ACC112 (cell line): ENCODE results near the gene DIAPH3.

ENCODE experiments used
- H2AFZ ChIP-seq: fragments of 200-600 bp; sonication (generic); one replicate; pipeline ENCODE4 v1.6.0; 2017; ENCODE audit warnings: antibody characterized with exemption, low read length; ENCODE audit not compliant: unreplicated experiment
- H3K27ac ChIP-seq: fragments of 200-600 bp; sonication (generic); 2 replicates; pipeline ENCODE4 v1.5.1; 2014; ENCODE audit warnings: low read depth, mild to moderate bottlenecking, antibody characterized with exemption, low read length, moderate library complexity
- H3K27me3 ChIP-seq: fragments of 200-600 bp; sonication (generic); 2 replicates; pipeline ENCODE4 v1.6.1; 2014; ENCODE audit warnings: mild to moderate bottlenecking, antibody characterized with exemption, low read length, moderate library complexity, mixed read lengths; ENCODE audit not compliant: insufficient read depth
- H3K36me3 ChIP-seq: fragments of 200-600 bp; sonication (generic); 2 replicates; pipeline ENCODE4 v1.6.1; 2016; ENCODE audit warnings: mild to moderate bottlenecking, antibody characterized with exemption, low read length, moderate library complexity, mixed read lengths; ENCODE audit not compliant: insufficient read depth
- H3K4me1 ChIP-seq: fragments of 200-600 bp; sonication (generic); one replicate; pipeline ENCODE4 v1.6.1; 2016; ENCODE audit warnings: low read length, mixed read lengths; ENCODE audit not compliant: insufficient read depth, unreplicated experiment, control insufficient read depth
- H3K4me3 ChIP-seq: fragments of 200-600 bp; sonication (generic); 2 replicates; pipeline ENCODE4 v1.5.1; 2014; ENCODE audit warnings: mild to moderate bottlenecking, low read depth, low read length
- H3K79me2 ChIP-seq: fragments of 200-600 bp; sonication (generic); one replicate; pipeline ENCODE4 v1.6.0; 2016; ENCODE audit warnings: low read length; ENCODE audit not compliant: control insufficient read depth, unreplicated experiment, insufficient read depth

Gene DIAPH3

DNA sequence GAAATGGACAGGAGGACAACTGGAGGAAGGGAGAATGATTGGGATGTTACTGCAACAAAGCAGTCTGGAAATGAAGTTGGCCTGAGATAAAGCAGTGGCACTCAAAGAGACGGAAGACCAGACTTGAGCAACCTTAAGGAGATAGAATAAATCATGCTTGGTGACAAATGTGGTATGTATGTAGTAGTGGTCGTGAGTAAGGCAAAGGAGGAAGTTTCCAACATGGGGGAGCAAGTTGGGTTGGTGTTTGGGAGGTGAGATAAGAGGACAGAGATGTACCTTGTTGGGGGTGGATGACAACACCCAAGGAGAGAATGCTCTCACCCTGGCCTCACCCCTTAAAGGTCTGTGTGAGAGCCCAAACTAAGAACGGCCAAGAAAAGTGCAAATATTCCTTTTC, 420.5 kb downstream of the DIAPH3 start:
- Histone ChIP-seq H3K27me3 (no peaks in the 10 kb centered on the region), H3K36me3 (no peaks in the 10 kb centered on the region), H3K27ac (no peak overlapping the region), H2AFZ (no peak overlapping the region), H3K4me3 (no peak overlapping the region), H3K79me2 (no peaks in the 10 kb centered on the region), H3K4me1 (peaks cover 28% of the 10 kb centered on the region)

DNA sequence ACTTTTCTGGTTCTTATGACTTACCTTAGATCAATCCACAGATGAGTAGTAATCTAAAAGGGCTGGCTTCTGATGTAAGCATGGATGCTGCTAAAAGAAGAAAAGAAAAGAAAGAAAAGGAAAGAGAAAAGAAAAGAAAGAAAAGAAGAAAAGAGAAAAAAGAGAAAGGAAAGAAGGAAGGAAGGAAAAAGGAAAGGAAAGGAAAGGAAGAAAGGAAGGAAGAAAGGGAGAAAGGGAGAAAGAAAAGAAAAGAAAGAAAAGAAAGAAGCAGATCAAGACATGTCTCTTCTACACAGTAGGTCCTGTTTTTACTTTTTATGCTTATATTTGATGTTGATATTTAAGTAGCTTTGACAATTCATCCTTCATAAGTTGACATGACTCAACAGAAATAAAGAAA, 421.3 kb downstream of the DIAPH3 start:
- H3K27ac ChIP-seq = no peak overlapping the region
- H3K4me1 ChIP-seq = peaks cover 22% of the 10 kb centered on the region
- no peak overlapping the region for H3K4me3 ChIP-seq
- no peaks in the 10 kb centered on the region for H3K79me2 ChIP-seq
- no peaks in the 10 kb centered on the region for H3K36me3 ChIP-seq
- H2AFZ ChIP-seq = no peak overlapping the region
- H3K27me3 ChIP-seq = no peaks in the 10 kb centered on the region

DNA sequence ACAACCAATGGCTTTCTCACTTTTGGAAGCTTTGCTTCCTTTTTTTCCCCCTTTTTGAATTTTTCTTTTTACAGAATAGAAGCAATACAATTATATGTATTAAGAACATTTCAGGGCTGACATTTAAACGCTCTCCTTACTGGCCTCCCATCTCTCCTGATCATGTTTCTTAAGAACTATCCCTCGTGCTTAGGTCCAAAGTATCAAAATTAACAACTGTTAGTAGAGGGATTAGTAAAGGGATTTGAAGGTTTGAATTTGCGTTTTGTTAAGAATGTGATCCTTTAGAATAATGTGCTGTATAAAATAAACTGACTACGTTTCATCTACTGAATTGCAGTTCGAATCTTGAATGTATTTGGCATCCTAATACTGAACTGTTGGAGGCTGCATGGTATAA, 424.8 kb downstream of the DIAPH3 start:
- Histone ChIP-seq H3K79me2 (no peaks in the 10 kb centered on the region), H3K4me3 (no peak overlapping the region), H3K27ac (no peak overlapping the region), H3K36me3 (no peaks in the 10 kb centered on the region), H2AFZ (no peak overlapping the region), H3K27me3 (no peaks in the 10 kb centered on the region), H3K4me1 (no peaks in the 10 kb centered on the region)

DNA sequence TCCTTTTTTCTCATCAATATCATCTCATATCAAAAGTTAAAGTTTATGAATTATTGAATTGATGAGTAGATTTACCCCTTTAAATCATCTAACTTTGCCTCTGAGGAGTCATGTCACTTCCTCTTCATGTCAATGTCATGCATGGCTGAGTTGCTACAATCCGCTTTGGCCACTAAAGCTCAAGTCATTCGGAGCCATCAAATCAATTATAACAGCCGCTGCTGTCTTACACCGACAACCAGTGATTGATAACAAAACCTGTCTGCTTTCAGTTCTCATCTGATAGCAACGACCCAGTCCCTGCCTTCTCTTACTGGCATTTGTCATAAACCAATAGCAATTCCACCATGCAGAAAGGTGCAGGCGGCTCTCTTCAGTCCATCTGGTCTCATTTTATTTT, 429.3 kb downstream of the DIAPH3 start:
- H3K4me3 ChIP-seq = no peak overlapping the region
- H3K79me2 ChIP-seq = no peaks in the 10 kb centered on the region
- H3K36me3 ChIP-seq = no peaks in the 10 kb centered on the region
- H3K27me3 ChIP-seq = no peaks in the 10 kb centered on the region
- no peak overlapping the region for H3K27ac ChIP-seq
- no peaks in the 10 kb centered on the region for H3K4me1 ChIP-seq
- no peak overlapping the region for H2AFZ ChIP-seq

DNA sequence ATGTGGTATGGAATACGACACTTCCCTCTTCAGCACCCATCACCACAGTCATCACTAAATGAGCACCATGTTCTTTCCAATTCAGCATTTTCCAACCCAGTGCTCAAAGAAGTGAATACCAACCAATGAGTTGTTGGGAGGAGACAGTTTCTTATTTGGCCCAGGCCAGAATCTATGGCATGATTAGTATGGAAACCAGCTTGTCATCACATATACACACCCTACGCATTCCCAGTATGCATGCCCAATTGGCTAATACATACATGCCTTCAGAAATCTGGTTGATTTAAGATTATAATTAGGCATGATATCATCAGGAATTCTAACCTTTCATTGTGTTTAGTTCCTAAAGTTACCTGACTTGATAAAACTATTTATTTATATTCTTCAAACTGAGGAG, 430.0 kb downstream of the DIAPH3 start:
- Histone ChIP-seq H2AFZ (no peak overlapping the region), H3K4me3 (no peak overlapping the region), H3K27ac (no peak overlapping the region), H3K36me3 (no peaks in the 10 kb centered on the region), H3K79me2 (no peaks in the 10 kb centered on the region), H3K4me1 (no peaks in the 10 kb centered on the region), H3K27me3 (no peaks in the 10 kb centered on the region)

DNA sequence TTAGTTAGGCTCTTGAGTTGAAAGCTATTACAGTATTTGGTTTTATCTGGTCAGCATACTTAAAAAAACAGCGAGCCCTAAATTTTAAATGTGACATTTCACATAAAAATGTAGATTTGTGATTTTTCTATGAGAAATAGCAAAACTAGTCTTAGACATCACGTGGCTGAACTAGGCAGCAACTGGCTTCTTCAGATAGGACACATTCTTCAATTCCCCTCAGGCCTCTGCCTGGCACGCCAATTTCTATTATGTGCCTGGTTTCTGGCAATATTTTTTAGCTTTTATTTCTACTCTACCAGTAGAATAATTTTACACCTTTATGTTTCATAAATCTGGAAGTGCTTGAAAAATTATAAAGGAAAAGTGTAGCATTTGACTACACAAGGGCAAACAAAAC, 433.7 kb downstream of the DIAPH3 start:
- Histone ChIP-seq H3K4me1 (no peaks in the 10 kb centered on the region), H3K27me3 (no peaks in the 10 kb centered on the region), H3K36me3 (no peaks in the 10 kb centered on the region), H3K79me2 (no peaks in the 10 kb centered on the region), H3K4me3 (no peak overlapping the region), H3K27ac (no peak overlapping the region), H2AFZ (no peak overlapping the region)

DNA sequence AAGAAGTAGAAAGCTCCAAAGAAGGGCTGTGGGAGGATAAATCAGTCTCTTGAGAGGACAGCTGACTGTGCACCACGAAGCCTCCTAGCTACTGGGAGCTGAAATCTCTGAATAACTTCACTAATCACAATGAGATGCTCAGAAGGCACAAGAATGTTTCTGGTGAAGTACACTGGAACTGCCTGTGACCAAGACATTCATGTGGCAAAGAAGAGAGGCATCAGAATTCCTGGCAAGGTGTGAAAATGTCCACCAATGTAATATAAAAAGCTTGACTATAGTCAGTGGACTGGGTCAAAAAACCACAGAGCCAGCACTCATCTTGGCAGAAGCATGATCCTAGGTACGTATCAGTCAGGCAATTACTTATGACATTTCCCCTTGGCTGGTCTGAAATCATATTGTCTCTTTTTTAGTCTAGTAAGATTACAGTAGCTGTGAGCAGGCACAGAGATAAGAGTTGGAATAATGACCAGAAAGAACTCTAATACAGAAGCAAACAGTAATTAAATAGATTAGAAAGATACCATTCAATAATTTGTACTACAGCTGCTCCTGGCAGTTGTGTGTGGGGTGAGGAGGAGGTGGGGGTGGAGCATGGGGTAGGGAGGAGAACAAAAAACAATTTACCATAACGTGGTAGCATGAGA, 434.7 kb downstream of the DIAPH3 start:
- Histone ChIP-seq H3K27me3 (no peaks in the 10 kb centered on the region), H3K4me1 (no peaks in the 10 kb centered on the region), H3K36me3 (no peaks in the 10 kb centered on the region), H2AFZ (no peak overlapping the region), H3K4me3 (no peak overlapping the region), H3K27ac (no peak overlapping the region), H3K79me2 (no peaks in the 10 kb centered on the region)

DNA sequence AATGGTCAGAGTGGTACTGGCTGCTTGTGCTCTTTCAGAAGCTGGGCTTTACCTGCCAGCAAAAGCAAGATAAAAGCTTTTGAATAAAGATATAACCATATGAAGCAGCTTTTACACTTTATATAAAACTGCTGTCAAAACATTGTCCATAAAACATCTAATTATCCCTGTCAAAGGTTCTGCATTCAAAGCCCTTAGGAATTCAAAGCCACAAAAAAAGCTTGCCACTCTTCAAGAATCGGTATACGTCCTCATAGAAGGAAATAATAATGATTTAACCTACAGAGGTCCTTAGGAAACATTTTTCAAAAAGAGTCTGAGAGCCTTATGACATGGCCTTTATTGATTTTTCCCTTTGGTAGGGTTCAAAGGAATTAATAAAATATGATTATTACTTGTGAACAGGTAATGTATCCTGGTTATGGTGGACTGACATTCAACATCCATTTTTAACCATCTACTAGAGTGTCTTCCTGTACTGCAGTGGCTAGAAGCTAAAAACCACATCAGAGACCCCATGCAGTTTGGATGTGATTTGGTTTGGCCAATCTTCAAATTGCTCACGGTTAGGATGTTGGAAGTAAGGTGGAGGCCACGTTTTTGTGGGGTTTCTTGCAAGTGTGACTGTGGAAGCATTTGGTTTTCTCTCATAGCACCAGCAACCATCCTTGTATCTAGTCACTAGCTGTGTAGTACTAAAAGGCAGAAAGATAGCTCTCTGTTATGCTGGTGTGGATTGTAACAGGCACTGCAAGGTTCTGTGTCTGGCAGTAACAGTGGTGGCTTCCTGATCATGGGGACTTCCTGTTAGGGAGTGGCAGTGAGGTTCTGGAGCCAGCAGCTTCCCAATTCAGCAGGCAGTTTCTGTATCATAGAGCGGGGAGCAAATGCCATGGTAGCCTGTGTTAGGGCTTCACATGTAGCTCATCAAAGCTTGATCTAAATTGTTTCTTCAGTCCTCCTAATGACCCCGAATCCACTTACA, 441.5 kb downstream of the DIAPH3 start:
- H3K4me3 ChIP-seq = no peak overlapping the region
- no peaks in the 10 kb centered on the region for H3K79me2 ChIP-seq
- H3K27ac ChIP-seq = no peak overlapping the region
- H2AFZ ChIP-seq = no peak overlapping the region
- H3K36me3 ChIP-seq = no peaks in the 10 kb centered on the region
- H3K4me1 ChIP-seq = no peaks in the 10 kb centered on the region
- no peaks in the 10 kb centered on the region for H3K27me3 ChIP-seq

DNA sequence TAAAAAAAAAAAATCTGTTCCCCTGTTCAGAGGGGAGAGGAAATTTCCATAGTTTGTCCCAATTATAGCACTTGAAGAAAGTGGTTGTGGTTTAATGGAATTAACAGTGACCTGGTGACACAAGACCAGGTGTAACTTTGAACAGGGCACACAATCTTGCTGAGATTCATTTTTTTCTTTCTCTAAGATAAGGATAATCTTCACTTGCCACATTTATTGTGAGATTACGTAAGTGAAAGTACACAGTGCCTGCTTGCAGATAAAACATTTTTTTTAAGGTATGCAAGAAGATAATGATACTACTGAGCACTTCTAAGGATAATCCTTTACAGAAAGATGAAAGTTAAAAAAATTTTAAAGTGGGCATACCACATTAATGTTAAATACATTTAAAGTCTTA, 448.1 kb downstream of the DIAPH3 start:
- Histone ChIP-seq H3K27ac (no peak overlapping the region), H3K4me1 (no peaks in the 10 kb centered on the region), H3K79me2 (no peaks in the 10 kb centered on the region), H3K27me3 (no peaks in the 10 kb centered on the region), H3K36me3 (no peaks in the 10 kb centered on the region), H3K4me3 (no peak overlapping the region), H2AFZ (no peak overlapping the region)

DNA sequence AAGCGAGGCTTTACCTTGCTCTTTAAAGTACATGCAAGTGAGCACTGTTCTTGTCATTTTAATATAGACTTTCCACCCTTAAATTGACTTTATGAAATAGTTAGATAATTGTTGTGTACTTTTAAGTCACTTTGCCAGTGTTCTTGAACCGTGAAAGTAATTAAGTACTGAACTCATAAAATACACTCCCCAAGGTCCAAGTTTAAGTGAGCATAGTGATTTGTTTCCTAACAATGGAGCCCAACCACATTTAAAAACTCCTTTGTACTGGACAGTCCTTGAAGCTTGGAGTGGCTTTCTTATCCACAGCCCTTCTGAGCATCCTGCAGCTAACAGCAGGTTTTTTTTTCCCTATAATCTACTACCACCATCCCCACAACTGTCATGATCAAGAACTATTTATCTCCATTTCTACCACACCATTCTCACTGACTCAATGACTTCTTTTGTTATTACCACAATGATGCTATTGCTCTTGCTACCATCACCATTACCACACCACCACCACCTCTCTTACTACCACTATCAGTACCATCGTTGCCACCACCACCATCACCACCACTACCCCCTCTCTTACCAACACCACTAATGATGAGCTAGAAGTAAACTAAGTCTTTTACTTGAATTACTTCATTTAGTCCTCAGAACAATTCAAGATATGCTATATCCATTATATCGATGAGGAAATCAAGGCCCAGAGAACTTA, 452.6 kb downstream of the DIAPH3 start:
- H3K27ac ChIP-seq = no peak overlapping the region
- no peaks in the 10 kb centered on the region for H3K27me3 ChIP-seq
- H3K36me3 ChIP-seq = no peaks in the 10 kb centered on the region
- H2AFZ ChIP-seq = no peak overlapping the region
- no peaks in the 10 kb centered on the region for H3K79me2 ChIP-seq
- H3K4me1 ChIP-seq = no peaks in the 10 kb centered on the region
- H3K4me3 ChIP-seq = no peak overlapping the region
